Uterus (tissue), 4 donors: ENCODE results near the gene ASMT. TPM values are rescaled to one million over a fixed set of nuclear protein-coding genes. Genes with fewer than 3 reads are reported as not detected.

Experiments used
- DNase-seq, 2 donors: peaks; one replicate each; pipeline ENCODE4 v3.0.0-alpha.2; 2019 to 2020
- H3K27ac ChIP-seq, 2 donors: fragments of 200-600 bp; sonication (generic); 1 replicate in 1 of 2; 2 replicates in 1 of 2; pipeline ENCODE4 v1.5.1; 2016 to 2018
- H3K27me3 ChIP-seq, 2 donors: fragments of 200-600 bp; sonication (generic); one replicate each; pipeline ENCODE4 v1.5.1; 2018 to 2019; ENCODE audit warnings: control low read depth in 1 of 2
- H3K36me3 ChIP-seq, 2 donors: fragments of 200-600 bp; sonication (generic); one replicate each; pipeline ENCODE4 v1.5.1; 2019; ENCODE audit warnings: control low read depth in 1 of 2
- H3K4me1 ChIP-seq, 2 donors: fragments of 200-600 bp; sonication (generic); one replicate each; pipeline ENCODE4 v1.5.1; 2018 to 2019; ENCODE audit warnings: control low read depth in 1 of 2
- H3K4me3 ChIP-seq, 2 donors: fragments of 200-600 bp; sonication (generic); 1 replicate in 1 of 2; 2 replicates in 1 of 2; pipeline ENCODE4 v1.5.1; 2018 to 2019; ENCODE audit warnings: mild to moderate bottlenecking in 1 of 2
- H3K9me3 ChIP-seq, 2 donors: fragments of 200-600 bp; sonication (generic); one replicate each; pipeline ENCODE4 v1.5.1; 2019; ENCODE audit warnings: control low read depth in 1 of 2
- CTCF ChIP-seq, 4 experiments: fragments of 200-600 bp in 2 of 4; fragments of 450-650 bp in 2 of 4; sonication (generic) in 2 of 4; IDR thresholded peaks; one replicate each; pipeline ENCODE4 v1.5.1; 2016 to 2019; ENCODE audit warnings: antibody characterized with exemption in 4 of 4, mild to moderate bottlenecking in 2 of 4, moderate library complexity in 1 of 4
- POLR2A ChIP-seq, 2 donors: fragments of 450-650 bp; IDR thresholded peaks; one replicate each; pipeline ENCODE4 v1.6.1; 2016; ENCODE audit warnings: antibody characterized with exemption in 2 of 2, mild to moderate bottlenecking in 1 of 2, moderate library complexity in 1 of 2
- intact Hi-C: fragments of 100-400 bp; cut with DNase I; formaldehyde crosslinking; loops from one replicate; pipeline ENCODE4 v1.15.1; 2023; ENCODE audit warnings: low total_unique reads
- total RNA-seq, 4 donors: library from RNA; depleted of rRNA in 3 of 4; stranded (reverse); fragments of >200 nt in 3 of 4; gene quantifications; one replicate each; pipeline versions ENCODE4 v1.1.0 to v1.2.4, GENCODE V29; 2014 to 2023
- donor health status: DM: yes; HTN: yes; CAD: no.

ASMT gene
- total RNA-seq, 4 donors from 2014 or later, result 0.21 to 2.6 TPM; not detected in 2

GRCh38 chrX:1601051-1601767 is 13.7 kb upstream of the ASMT start:
- no peak for DNase-seq
- H3K27ac ChIP-seq, result no peak overlapping the region

GRCh38 chrX:1601768-1602085 is 13.1 kb upstream of the ASMT start:
- Histone ChIP-seq H3K4me1 (no peaks in the 10 kb centered on the region), H3K4me3 (no peak overlapping the region), H3K27me3 (no peaks in the 10 kb centered on the region), H3K9me3 (no peaks in the 10 kb centered on the region), H3K27ac (no peak overlapping the region), H3K36me3 (no peaks in the 10 kb centered on the region)
- DNase-seq, result no peak
- intact Hi-C loops, result no loop called here
- TF ChIP-seq POLR2A (IDR thresholded peaks at IDR 0.05) (no peak), CTCF (IDR thresholded peaks at IDR 0.05) (no peak)

More at GRCh38 chrX:1601051-1601767, 13.7 kb upstream of the ASMT start:
- no peaks in the 10 kb centered on the region for H3K9me3 ChIP-seq
- TF ChIP-seq POLR2A (IDR thresholded peaks at IDR 0.05) (no peak), CTCF (IDR thresholded peaks at IDR 0.05) (no peak)
- H3K36me3 ChIP-seq, result no peaks in the 10 kb centered on the region
- H3K4me1 ChIP-seq, result no peaks in the 10 kb centered on the region
- intact Hi-C loops, result no loop called here
- no peaks in the 10 kb centered on the region for H3K27me3 ChIP-seq
- no peak overlapping the region for H3K4me3 ChIP-seq

GRCh38 chrX:1602299-1602698 is 12.6 kb upstream of the ASMT start:
- TF ChIP-seq CTCF (IDR thresholded peaks at IDR 0.05) (no peak), POLR2A (IDR thresholded peaks at IDR 0.05) (no peak)
- Histone ChIP-seq H3K36me3 (no peaks in the 10 kb centered on the region), H3K27ac (no peak overlapping the region), H3K4me1 (no peaks in the 10 kb centered on the region), H3K4me3 (no peak overlapping the region), H3K27me3 (no peaks in the 10 kb centered on the region), H3K9me3 (no peaks in the 10 kb centered on the region)
- intact Hi-C loops, result no loop called here
- no peak for DNase-seq

- H3K27me3 ChIP-seq, result no peaks in the 10 kb centered on the region
Measured at GRCh38 chrX:1606496-1606895, 8.4 kb upstream of the ASMT start.

GRCh38 chrX:1609311-1609710 is 5.5 kb upstream of the ASMT start:
- Histone ChIP-seq H3K4me1 (no peaks in the 10 kb centered on the region), H3K36me3 (no peaks in the 10 kb centered on the region), H3K27ac (no peak overlapping the region), H3K9me3 (no peaks in the 10 kb centered on the region), H3K27me3 (no peaks in the 10 kb centered on the region), H3K4me3 (no peak overlapping the region)
- DNase-seq, result no peak
- intact Hi-C loops, result no loop called here
- TF ChIP-seq POLR2A (IDR thresholded peaks at IDR 0.05), result no peak
- TF ChIP-seq CTCF (IDR thresholded peaks at IDR 0.05), result no peak

More at GRCh38 chrX:1606496-1606895, 8.4 kb upstream of the ASMT start:
- Histone ChIP-seq H3K27ac (no peak overlapping the region), H3K36me3 (no peaks in the 10 kb centered on the region), H3K9me3 (no peaks in the 10 kb centered on the region), H3K4me1 (no peaks in the 10 kb centered on the region), H3K4me3 (no peak overlapping the region)
- intact Hi-C loops, result no loop called here
- DNase-seq, result no peak
- no peak for TF ChIP-seq CTCF (IDR thresholded peaks at IDR 0.05)
- no peak for TF ChIP-seq POLR2A (IDR thresholded peaks at IDR 0.05)
